ENCODE data around the gene NOC4L. TPM values are rescaled to one million over a fixed set of nuclear protein-coding genes. Genes with fewer than 3 reads are reported as not detected.
A peak's percentile ranks its signal among the peaks of the same experiment; 100 is the strongest.

The NOC4L gene
- total RNA-seq, 1 experiment from 2014 or later = 36.5 TPM

DNA sequence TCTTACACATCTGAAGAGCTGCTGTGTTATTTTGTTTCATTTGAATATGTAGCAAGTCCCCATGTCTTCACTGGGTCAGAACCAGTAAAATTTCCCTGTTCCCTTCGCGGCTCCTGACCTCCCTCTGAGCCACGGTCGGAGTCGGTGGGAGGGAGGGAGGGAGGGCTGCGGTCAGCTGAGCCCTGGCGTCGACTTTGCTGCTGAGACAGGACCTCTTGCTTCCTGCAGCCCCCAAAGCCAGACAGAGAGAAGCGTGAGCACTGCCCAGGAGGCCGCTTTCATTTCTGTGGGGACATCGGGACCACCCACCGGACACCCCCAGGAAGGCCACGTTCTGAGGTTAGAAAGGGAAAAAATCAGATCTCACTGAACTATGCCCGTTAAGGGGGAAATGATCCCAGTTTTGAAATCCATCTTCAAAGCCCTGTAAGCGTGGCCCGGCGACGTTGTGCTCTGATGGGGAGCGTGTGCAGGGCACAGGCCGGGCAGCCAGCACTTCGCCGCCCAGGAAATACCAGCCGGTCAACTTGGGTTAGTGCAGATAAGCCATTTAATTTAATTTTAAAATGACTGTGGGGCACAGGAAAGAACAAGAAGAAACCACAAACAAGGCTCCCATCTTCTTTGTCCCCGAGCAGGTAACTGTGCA, 42.1 kb downstream of the NOC4L start:
- Mint-ChIP-seq H3K4me1 (peaks cover 9 to 11% of the 10 kb centered on the region in 2 experiments), H3K4me3 (peak overlapping the region in 1 of 2 experiments; percentile 46; a peak in 2 of 5 replicates), H3K36me3 (ENCODE audit: insufficient read depth in 1 of 3, low read depth in 3 of 3) (no peaks in the 10 kb centered on the region; a peak in 1 of 7 replicates), H3K27me3 (ENCODE audit: low read depth) (peaks cover 95% of the 10 kb centered on the region), H3K9me3 (peaks cover 0 to 7% of the 10 kb centered on the region in 2 experiments; a peak in 2 of 5 replicates), H3K27ac (no peak overlapping the region; a peak in 1 of 7 replicates)
- Histone ChIP-seq H3K9me3 (ENCODE audit: control insufficient read depth, low read depth, low read length) (no peaks in the 10 kb centered on the region), H3K4ac (ENCODE audit: low read depth, low read length) (no peak overlapping the region), H3K14ac (ENCODE audit: insufficient read depth, low read length) (no peak overlapping the region), H3K27ac (ENCODE audit: insufficient read length, low read depth, low read length) (no peak overlapping the region), H3K23me2 (ENCODE audit: insufficient read length, low read depth, low read length, poor library complexity, severe bottlenecking) (peaks cover 11% of the 10 kb centered on the region), H3K23ac (ENCODE audit: insufficient read length, low read depth, low read length) (no peak overlapping the region), H3K56ac (ENCODE audit: insufficient read length, low read depth, low read length) (no peak overlapping the region), H2AK5ac (ENCODE audit: insufficient read length, low read length) (no peak overlapping the region), H3K4me1 (ENCODE audit: insufficient read depth, low read length) (no peaks in the 10 kb centered on the region), H3K4me2 (ENCODE audit: insufficient read depth, insufficient read length, low read length) (no peak overlapping the region), H3K79me1 (ENCODE audit: insufficient read depth, low read depth, low read length, poor library complexity, severe bottlenecking) (no peaks in the 10 kb centered on the region), H2BK120ac (ENCODE audit: low read depth, low read length, poor library complexity, severe bottlenecking) (no peak overlapping the region), H2AFZ (ENCODE audit: low read length) (no peak overlapping the region), H4K20me1 (ENCODE audit: control insufficient read depth, insufficient read depth, insufficient read length) (no peaks in the 10 kb centered on the region), H3K79me2 (ENCODE audit: insufficient read depth, low read length) (no peaks in the 10 kb centered on the region), H2BK5ac (ENCODE audit: insufficient read length, low read length) (no peak overlapping the region), H2BK15ac (ENCODE audit: low read depth, low read length) (no peak overlapping the region), H4K91ac (ENCODE audit: insufficient read length, low read depth, low read length) (no peak overlapping the region), H4K8ac (replicated peaks; ENCODE audit: insufficient read length, low read depth, low read length) (no peak overlapping the region), H2BK20ac (ENCODE audit: low read depth, low read length, poor library complexity, severe bottlenecking) (no peak overlapping the region), H3K9ac (ENCODE audit: extremely low read depth, insufficient read length, low read length) (no peak overlapping the region), H2BK12ac (ENCODE audit: insufficient read length, low read depth, low read length) (no peak overlapping the region), H3T11ph (ENCODE audit: low read length) (no peak overlapping the region), H4K5ac (ENCODE audit: insufficient read length, low read depth, low read length) (no peak overlapping the region), H3K18ac (ENCODE audit: insufficient read length, low read depth, low read length) (no peak overlapping the region), H3K27me3 (ENCODE audit: insufficient read depth, low read length) (peaks cover 8% of the 10 kb centered on the region; the same call in 1 of the 2 replicates)
- no peak for DNase-seq
- TF ChIP-seq, protein P1, sequence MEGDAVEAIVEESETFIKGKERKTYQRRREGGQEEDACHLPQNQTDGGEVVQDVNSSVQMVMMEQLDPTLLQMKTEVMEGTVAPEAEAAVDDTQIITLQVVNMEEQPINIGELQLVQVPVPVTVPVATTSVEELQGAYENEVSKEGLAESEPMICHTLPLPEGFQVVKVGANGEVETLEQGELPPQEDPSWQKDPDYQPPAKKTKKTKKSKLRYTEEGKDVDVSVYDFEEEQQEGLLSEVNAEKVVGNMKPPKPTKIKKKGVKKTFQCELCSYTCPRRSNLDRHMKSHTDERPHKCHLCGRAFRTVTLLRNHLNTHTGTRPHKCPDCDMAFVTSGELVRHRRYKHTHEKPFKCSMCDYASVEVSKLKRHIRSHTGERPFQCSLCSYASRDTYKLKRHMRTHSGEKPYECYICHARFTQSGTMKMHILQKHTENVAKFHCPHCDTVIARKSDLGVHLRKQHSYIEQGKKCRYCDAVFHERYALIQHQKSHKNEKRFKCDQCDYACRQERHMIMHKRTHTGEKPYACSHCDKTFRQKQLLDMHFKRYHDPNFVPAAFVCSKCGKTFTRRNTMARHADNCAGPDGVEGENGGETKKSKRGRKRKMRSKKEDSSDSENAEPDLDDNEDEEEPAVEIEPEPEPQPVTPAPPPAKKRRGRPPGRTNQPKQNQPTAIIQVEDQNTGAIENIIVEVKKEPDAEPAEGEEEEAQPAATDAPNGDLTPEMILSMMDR (conservative IDR thresholded peaks at IDR 0.05) = no peak
- WGBS (ENCODE audit: extremely low coverage, insufficient read length, low lambda C conversion rate) = no CpG with 5 or more reads among the region's 24 CpGs
